Effector CD8-positive, alpha-beta T cell (primary cell): ENCODE data around the gene CCNT2.
"Not testable (repeated sequence)": the region's sequence is repeated elsewhere in the genome, so short reads cannot be mapped to it uniquely, and the experiment has no call there.

Source experiments
- DNase-seq: peaks from one replicate; lab custom pipeline; 2025; lab: John Stamatoyannopoulos, UW
- total RNA-seq, 4 experiments: gene quantifications; one replicate each; lab custom pipeline; 2026; lab: John Stamatoyannopoulos, UW

CCNT2 gene
- total RNA-seq, result 91.8 to 131 (median 117) reads per million in 4 experiments

GRCh38 chr2:134918526-134919340 is at the start of gene CCNT2:
CCNT2 (plus strand) TSS chr2:134918822; CDS start chr2:134918855, 33 bp downstream.
- peak; percentile 99 for DNase-seq

- no peak for DNase-seq
Observed at GRCh38 chr2:134869946-134870736, 48.5 kb upstream of the CCNT2 start.

GRCh38 chr2:134873152-134873551 is 45.5 kb upstream of the CCNT2 start:
- no peak for DNase-seq

GRCh38 chr2:134875309-134875708 is 43.3 kb upstream of the CCNT2 start:
- no peak for DNase-seq

GRCh38 chr2:134882773-134883172 is 35.8 kb upstream of the CCNT2 start:
- no peak for DNase-seq

GRCh38 chr2:134883552-134884293 is 34.9 kb upstream of the CCNT2 start:
- no peak for DNase-seq

- DNase-seq, result no peak
Observed at GRCh38 chr2:134884435-134884834, 34.2 kb upstream of the CCNT2 start.

GRCh38 chr2:134892282-134893035 is 26.2 kb upstream of the CCNT2 start:
- no peak for DNase-seq

GRCh38 chr2:134897932-134898331 is 20.7 kb upstream of the CCNT2 start:
- no peak for DNase-seq

GRCh38 chr2:134899204-134899603 is 19.4 kb upstream of the CCNT2 start:
- no peak for DNase-seq

- DNase-seq, result no peak
Observed at GRCh38 chr2:134900151-134900550, 18.5 kb upstream of the CCNT2 start.

- DNase-seq, result not testable (repeated sequence)
Observed at GRCh38 chr2:134903701-134904100, 14.9 kb upstream of the CCNT2 start.

- no peak for DNase-seq
Observed at GRCh38 chr2:134905168-134905567, 13.5 kb upstream of the CCNT2 start.

GRCh38 chr2:134906726-134907125 is 11.9 kb upstream of the CCNT2 start:
- no peak for DNase-seq

GRCh38 chr2:134907441-134908116 is 11.0 kb upstream of the CCNT2 start:
- not testable (repeated sequence) for DNase-seq

GRCh38 chr2:134910763-134911399 is 7.7 kb upstream of the CCNT2 start:
- DNase-seq, result no peak

- no peak for DNase-seq
Observed at GRCh38 chr2:134911400-134911785, 7.2 kb upstream of the CCNT2 start.

GRCh38 chr2:134912361-134912760 is 6.3 kb upstream of the CCNT2 start:
- DNase-seq, result no peak

GRCh38 chr2:134917360-134917865 is 1.2 kb upstream of the CCNT2 start:
- DNase-seq, result no peak

GRCh38 chr2:134917888-134918525 is 615 bp upstream of the CCNT2 start:
- DNase-seq, result peak; percentile 89
